NCI-H1092 (cell line): ENCODE results near the gene PRDM16.

Experiments used
- DNase-seq: peaks from one replicate; lab custom pipeline; 2025; lab: John Stamatoyannopoulos, UW

Gene PRDM16

DNA sequence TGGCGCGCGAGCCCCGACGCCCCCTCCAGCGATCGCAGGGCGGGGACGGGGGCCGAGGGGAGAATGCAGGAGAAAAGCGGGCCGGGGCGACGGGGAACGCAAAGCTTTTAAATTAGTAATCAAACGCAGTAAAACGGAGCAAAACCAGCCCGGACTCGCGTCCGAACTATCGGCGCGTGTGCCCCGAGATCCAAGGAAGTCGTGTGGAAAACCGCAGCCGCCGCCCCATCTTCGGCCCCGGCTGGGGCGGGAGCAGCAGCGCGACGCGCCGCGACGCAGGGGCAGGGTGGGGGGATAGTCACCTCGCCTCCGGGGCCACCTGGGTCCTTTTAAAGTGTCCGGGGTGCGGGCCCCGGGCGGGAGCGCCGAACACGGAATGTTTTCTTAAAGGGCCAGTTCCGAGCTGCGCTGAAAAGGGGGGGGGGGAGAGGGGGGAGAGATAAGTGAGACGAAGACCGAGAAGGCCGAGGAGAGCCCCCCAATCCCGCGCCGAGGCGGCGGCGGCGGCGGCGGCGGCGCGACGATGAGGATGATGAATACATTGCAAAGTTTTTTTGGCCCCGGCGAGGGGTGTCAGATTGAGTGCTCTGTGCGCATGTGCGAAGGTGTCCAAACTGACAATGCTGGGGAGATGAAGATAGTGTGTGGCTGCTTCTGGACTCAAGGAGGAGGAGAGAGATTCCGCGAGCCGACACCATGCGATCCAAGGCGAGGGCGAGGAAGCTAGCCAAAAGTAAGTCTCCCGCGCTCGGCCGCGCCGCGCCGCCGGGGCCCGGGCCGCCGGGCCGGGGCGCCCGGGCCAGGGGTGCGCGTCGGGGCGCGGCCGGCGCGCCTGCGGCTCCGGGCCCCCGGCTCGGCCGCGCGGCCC lies at the start of gene PRDM16:
Gene PRDM16, plus strand, starts transcription at position 640 of the 868 bp plus-strand sequence. Its CDS starts 57 bp downstream, at position 697.
- no peak for DNase-seq

- no peak for DNase-seq
These were observed 49.4 kb upstream of the PRDM16 start for GRCh38 chr1:3019516-3020051.

GRCh38 chr1:3020263-3020909 lies 48.6 kb upstream of the PRDM16 start:
- DNase-seq = no peak

DNA sequence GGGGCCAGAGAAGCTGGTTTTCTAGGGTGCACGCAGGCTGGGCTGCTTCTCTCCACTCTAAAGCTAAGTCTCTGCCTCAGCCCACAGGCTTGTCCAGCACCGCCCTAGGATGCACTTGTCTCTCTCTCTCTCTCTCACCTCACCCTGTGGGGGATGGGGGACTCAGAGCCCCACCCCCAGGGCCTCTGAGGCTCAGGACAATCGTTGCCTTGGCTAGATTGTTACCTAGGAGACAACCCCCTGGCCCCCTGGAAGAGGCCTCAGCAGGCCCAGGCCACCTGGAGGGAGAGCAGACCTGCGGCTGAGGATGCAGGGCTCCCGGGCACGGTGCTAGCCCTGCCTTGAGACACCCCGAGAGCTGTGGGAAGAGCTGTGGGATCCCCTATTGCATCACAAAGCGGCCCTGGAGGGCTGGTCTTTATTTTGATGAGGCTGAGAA lies 47.8 kb upstream of the PRDM16 start, which contains the start of gene ACTRT2:
Gene ACTRT2, plus strand, starts transcription at position 235 of the 439 bp plus-strand sequence. CDS start 220 bp downstream, outside the sequence.
- DNase-seq = no peak

- DNase-seq = no peak
These were observed 47.1 kb upstream of the PRDM16 start for GRCh38 chr1:3021801-3022401.

GRCh38 chr1:3022511-3022973 lies 46.5 kb upstream of the PRDM16 start:
- no peak for DNase-seq

DNA sequence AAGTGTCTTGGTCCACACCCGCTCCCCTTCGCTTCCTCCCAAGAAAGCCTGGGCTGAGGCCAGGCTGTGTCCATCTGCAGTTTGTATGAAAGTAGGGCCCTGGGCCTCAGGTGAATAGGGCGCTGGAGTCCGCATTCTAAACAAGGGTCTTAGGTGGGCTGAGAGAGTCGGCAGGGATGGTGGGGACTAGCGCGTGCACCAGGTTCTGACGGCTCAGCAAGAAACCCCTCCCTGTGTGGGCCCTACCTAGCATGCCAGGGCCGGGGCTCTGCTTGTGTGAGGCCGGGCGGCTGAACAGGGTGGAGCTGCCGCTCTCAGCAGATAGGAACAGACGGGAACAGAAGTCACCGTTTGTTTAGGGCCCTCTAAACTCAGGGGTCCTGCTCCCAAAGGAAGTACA lies 46.0 kb upstream of the PRDM16 start:
- no peak for DNase-seq

DNA sequence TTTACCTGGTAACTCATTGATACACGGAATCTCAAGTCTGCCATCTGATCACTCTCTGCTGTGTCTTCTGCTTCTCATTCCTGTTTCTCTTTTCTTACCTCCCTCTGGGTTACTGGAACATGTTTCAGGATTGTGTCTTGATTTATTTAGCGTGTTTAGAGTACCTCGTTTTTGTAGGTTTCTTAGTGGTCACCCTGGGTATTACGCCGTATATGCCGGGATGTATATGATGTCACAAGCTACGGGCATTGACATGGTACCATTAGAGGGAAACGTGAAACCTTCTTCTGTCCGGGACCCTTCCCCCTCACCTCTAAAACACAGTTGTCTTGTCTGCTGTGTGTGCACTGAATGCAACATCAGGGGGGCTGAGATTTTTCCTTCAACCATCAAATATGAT lies 45.0 kb upstream of the PRDM16 start:
- no peak for DNase-seq

GRCh38 chr1:3024588-3024987 lies 44.4 kb upstream of the PRDM16 start:
- DNase-seq = no peak

DNA sequence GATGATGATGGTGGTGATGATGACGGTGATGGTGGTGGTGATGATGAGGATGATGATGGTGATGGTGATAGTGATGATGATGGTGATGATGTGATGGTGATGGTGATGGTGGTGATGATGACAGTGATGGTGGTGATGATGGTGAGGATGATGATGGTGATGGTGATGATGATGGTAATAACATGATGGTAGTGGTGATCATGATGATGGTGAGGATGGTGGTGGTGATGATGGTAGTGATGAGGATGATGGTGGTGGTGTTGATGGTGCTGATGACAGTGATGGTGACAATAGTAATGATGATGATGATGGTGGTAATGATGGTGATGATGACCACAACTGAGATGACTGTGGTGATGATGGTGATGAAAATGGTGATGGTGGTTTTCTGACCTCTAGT lies 42.9 kb upstream of the PRDM16 start:
- DNase-seq = no peak

DNA sequence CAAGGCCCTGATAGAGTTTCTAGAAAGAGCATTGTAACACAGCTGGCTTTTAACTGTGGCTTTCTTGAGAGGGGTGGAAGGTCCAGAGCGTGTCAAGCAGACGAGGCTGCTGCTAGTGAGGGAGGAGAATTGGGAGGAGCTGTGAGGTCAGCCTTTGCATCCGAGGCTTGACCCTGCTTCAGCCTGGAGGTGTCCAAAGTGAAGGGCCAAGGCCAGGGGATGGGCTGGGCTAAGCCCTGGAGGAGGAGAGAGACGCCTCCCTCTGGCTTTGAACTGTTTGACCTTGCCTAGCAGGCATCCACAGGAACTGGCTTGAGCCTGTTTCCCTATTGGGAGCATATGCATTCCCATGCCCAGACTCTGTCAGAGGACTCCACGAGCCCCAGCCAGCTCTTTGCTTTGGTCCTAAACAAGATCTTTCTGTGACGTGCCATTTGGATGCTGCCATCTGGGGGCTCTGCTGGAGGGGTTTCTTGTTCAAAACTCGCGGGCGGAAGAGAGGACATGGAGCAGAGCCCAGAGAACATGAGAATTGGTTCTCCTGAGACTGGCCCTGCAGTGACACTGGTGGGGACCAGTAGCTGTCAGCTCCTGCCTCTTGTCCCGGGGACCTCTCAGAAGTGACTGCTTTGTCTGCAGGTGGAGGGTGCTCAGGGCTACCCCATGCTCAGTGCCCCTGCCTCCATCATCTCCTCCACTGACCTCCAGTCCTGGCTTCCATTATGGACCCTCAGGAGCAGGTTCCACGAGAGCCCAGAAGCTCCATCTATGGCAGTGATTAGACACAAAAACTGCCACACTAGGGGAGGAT lies 42.2 kb upstream of the PRDM16 start:
- DNase-seq = no peak

DNA sequence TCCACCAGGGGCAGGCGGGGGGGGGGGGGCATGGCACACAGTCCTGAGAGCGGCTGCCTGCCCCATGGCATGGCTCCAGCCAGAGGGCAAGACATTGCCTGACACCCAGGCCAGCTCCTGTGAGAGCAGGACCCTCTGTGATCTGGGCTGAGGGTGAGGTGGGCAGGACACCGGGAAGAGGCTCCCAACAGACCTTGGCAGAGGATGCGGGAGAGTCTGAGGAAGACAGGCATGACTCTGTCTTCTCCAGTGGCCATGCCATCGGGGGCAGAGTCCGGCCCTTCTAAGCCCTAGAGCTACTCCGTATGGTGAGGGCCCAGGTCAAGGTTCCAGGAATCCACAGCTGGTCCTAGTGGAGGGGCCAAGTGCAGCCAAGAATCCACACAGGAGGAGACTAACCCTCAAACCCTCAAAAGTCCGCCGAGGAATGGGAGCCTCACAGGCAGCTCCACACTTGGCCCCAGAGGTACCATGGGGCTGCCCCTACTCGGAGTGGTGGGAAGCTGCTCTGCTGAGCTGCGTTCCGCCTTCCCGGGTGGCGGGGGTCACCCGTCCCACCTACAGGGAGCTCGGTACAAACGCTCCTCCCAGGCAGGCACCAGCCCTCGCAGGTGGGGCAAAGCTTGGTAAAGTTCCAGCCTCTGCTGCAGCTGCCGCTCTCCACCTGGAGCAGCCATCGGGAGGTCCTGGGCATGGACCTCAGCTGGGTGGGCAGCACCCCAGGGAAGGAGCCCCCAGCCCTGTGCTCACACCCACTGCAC lies 41.2 kb upstream of the PRDM16 start:
- DNase-seq = no peak

- DNase-seq = no peak
These were observed 40.3 kb upstream of the PRDM16 start for GRCh38 chr1:3028531-3029282.

DNA sequence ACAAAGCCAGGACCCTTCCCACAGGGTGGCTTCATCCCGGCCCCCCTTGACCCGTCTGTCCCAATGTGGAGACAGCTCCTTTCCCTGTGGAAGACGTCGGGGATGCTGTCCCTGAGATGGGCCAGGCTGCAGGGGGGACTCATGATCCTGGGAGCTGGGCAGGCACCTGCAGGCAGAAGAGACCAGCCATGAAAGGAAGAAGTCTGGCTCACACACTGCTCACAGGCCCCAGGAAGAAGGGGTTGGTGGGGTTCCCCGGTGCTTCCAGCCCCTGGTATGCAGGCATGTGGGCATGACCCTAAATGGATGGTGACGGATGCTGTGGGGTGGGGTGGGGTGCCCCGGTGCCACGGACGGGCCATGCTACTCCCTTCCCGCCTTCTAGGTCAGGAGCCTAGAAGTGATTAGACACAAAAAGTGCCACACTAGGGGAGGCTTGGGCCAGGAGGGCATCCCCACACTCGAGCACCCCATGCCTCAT lies 39.5 kb upstream of the PRDM16 start:
- DNase-seq = no peak

- no peak for DNase-seq
These were observed 38.9 kb upstream of the PRDM16 start for GRCh38 chr1:3029991-3030662.

DNA sequence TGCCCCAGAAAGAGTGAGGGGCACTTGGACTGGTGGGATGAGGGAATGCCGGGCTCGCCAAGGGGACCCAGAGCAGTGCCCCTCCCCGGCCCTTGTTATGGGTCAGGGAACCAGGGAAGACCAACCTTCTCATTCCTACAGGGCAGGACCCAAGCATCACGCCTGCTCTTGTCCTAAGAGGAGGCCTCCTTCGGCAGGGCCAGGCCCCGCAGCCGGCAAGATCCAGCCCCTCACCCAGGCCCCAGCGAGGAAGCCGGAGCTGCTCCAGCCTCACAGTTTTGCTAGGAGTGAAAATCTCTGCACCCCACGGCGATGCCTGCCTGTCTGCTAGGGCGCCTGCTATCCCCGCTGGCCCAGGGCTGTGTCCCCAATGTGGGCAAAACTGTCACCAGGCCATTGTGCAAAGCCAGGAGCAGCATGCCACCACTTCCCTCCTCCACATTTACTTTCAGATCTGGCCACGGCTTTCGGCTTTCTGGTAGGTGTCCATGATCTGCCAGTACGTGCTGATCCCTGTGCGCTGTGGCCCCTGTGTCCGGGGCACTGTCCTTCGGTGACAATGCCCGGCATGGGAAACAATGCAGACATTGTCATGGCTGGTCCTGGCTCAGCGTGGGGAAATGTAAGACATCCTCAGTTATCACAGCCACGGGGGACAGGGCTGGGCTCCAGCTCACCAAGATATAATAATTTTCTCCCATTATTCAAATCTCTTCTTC lies 38.2 kb upstream of the PRDM16 start:
- DNase-seq = no peak

DNA sequence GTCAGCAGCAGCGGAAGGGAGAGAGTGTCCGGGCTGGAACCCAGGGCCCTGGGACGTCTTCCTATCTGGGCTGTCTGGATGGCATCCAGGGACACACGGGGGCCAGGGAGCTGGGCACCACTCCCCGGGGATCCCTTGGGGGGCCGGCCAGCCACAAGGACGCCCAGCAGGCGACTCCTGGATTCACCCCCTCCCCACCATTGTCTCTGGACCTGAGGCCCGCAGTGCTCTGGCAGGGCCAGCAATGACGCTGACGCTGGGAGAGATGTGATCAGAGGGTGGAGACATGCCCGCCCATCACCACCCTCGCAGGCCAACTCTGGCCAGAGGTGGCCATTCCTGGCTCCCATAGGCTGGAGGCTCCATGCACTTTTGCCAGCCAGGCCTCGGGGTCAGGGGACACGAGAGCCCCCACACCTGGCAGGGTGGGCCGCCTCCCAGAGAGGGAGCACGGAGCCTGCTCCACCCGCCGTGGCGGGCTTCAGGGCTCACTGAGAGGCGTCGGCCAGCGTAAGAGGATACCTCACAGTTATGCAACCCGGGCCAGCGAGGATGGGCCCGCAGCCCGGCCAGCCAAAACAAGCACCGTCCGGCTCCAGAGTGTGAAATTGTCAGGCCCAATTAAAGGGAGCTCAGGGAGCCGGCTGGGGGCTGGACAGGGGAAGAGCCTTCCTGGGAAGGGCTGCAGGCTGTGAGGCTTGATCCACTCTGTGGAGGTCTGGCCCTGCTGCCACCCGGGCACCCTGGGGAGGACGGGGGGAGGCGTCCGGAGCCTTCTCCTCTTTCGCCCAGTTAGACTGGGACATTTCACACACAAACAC lies 37.4 kb upstream of the PRDM16 start:
- no peak for DNase-seq
